GM21367 (cell line): ENCODE results near the gene EFNA4.
A peak's percentile ranks its signal among the peaks of the same experiment; 100 is the strongest.

Source experiments
- ATAC-seq: cut with Tn5 transposase; IDR thresholded peaks from one replicate; pipeline ENCODE4 v1.9.1; 2021; ENCODE audit not compliant: unreplicated experiment

The EFNA4 gene, protein sequence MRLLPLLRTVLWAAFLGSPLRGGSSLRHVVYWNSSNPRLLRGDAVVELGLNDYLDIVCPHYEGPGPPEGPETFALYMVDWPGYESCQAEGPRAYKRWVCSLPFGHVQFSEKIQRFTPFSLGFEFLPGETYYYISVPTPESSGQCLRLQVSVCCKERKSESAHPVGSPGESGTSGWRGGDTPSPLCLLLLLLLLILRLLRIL

DNA sequence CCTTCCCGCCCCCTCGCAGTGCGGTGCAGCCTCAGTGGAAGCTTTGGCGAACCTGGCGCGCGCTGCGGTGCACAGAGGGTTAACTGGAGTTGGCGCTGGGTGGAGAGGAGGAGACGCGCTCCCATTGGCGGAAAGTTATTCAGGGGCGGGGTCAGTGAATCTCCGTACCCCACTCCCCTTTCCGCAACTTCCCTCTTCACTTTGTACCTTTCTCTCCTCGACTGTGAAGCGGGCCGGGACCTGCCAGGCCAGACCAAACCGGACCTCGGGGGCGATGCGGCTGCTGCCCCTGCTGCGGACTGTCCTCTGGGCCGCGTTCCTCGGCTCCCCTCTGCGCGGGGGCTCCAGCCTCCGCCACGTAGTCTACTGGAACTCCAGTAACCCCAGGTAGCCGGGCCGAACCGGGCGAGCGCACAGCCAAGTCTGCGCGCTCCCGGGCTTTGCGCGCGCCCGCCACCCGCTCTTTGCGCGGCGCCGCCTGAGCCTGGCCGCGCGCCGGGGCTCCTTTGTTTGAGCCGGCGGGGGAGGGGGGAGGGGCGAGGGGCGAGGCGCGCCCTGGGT, at the start of gene EFNA4:
Gene EFNA4 (plus strand): TSS at position 191 of the 561 bp plus-strand sequence. CDS start 84 bp downstream, at position 275.
- peak; percentile 47 for ATAC-seq

DNA sequence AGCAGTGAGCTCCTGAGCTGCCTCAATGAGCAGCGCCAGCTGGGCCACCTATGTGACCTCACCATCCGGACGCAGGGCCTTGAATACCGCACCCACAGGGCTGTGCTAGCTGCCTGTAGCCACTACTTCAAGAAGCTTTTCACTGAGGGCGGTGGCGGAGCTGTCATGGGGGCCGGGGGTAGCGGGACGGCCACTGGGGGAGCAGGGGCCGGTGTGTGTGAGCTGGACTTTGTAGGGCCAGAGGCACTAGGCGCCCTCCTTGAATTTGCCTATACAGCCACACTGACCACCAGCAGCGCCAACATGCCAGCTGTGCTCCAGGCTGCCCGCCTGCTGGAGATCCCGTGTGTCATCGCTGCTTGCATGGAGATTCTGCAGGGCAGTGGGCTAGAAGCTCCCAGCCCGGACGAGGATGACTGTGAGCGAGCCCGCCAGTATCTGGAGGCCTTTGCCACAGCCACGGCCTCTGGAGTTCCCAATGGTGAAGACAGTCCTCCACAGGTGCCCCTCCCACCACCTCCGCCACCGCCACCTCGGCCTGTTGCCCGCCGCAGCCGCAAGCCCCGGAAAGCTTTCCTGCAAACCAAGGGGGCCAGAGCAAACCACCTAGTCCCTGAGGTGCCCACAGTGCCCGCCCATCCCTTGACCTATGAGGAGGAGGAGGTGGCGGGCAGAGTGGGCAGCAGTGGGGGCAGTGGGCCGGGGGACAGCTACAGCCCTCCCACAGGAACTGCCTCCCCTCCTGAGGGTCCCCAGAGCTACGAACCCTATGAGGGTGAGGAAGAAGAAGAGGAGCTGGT, 48.6 kb upstream of the EFNA4 start:
- ATAC-seq, result no peak

DNA sequence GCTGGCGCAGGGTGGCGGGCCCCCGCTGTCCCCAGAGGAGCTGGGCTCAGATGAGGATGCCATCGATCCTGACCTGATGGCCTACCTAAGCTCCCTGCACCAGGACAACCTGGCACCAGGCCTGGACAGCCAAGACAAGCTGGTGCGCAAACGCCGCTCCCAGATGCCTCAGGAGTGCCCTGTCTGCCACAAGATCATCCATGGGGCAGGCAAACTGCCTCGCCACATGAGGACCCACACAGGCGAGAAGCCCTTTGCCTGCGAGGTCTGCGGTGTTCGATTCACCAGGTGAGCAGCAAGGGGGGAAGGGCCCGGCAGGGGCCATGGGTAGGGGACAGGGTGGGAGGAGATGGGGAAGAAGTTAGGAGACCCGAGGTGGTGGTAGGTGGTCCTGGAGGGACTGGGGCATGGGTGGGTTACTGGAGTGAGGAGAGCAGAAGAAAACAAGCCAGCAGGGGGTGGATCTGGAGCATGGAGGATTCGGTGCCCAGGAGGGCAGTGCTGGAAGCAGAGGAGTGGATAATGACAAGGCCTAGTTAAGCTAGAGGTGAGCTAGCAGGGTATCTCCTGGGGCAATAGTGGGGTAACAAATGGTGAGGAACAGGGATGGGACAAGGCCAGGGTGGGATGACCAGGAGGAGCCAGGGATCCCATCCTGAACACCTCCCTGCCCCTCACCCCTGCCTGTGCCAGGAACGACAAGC, 47.9 kb upstream of the EFNA4 start:
- no peak for ATAC-seq

DNA sequence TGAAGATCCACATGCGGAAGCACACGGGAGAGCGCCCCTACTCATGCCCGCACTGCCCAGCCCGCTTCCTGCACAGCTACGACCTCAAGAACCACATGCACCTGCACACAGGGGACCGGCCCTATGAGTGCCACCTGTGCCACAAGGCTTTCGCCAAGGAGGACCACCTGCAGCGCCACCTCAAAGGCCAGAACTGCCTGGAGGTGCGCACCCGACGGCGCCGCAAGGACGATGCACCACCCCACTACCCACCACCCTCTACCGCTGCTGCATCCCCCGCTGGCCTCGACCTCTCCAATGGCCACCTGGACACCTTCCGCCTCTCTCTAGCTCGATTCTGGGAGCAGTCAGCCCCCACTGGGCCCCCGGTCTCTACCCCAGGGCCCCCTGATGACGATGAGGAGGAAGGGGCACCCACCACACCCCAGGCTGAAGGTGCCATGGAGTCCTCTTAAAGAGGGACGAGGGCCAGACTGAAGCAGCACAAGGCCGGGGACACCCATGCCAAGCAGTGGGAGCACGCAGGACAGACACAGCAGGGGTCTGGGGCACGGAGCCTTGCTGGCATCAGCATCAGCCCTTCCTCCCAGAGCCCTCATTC, 47.2 kb upstream of the EFNA4 start:
- no peak for ATAC-seq

DNA sequence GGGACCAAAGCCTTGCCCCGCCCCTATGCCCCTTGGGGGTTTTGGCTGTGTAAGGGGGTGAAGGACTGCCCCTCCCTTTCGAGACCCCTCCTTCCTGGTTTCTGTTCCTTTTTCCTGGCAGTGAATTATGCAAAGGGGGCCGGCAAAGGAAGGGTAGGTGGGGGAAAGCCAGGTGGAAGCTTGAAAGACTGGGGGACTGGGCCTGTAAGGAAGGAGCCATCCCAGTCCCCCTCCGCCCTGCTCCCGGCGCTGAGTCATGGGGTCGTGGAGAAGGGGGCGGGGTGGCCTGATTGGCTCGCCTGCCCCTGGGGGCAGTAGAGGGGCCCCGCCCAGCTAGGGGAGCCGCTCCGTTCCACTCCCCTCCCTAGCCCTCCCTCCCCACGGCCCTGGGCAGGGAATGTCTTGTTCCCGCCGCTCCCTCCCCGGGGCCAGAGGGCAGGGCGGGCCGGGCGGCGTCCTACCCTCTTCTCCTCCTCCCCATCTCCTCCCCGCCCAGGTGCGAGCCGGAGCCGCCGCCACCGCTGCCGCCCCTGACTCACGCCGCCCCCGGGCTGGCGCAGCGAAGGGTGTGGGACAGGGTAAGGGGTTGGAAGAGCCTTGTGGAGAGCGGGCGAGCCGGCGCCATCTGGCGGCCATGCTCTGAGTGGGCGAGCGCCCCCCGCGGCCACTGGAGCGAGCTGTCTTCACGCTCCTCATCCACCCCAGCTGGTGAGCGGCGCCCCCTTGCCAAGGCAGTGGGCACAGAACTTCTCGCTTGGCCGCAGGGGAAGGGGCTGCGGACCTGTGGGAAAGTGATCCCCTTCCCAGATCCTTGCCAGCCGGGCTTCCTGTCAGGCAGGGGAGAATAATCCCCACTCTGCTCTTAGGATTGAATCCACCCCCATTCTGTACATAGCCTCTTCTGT, 46.2 kb upstream of the EFNA4 start:
- peak; percentile 57 for ATAC-seq

DNA sequence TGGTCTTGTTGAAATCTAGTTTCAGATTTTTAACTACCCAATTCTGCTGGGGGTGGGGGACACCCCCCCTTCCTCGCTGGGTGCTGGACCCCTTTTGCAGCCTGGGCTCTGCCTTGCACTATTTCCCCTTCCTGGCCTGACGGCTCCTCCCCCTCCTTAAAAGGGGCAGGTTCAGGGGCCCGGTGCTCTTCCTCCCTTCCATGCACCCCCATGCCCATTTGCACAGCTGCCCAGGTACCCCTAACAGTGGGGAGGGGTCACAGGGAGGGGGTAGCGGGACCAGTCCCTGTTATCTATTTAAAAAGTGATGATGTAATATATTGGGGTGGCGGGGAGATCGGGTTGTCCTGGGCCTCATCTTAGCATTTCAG, 45.6 kb upstream of the EFNA4 start:
- no peak for ATAC-seq

DNA sequence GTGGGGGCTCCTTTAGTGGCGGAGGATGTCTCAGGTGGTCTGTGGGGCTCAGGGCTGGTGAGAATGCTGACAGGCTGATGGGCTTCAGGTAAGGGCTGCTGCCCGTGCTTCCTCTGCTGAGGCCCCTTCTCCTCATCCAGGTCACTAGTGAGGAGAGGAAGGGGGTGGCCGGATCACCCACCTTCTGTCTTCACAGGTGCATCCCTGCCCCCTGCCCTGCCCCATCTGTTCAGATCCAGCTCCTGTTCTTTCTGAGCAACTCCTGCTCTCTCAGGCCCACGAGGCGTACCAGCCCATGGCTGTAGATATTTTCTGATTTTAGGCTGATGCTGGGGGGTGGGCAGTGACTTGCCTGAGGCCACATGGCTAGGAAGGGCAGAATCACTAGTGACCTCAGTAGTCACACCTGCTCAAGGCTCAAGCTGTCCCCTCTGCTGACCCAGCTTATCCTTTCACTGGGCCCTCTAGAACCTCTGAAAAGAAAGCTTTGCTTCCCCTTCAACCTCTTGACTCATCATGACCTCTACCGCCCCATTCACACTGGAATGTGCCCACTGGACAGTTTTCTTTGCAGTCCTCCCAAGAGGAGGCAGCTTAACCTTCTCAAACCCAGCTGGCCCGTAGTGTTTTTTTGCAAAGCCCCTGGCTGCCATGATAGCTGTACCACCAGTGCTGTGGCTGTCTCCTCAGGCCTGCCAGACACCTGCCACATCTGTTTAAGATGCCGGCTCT, 44.8 kb upstream of the EFNA4 start:
- no peak for ATAC-seq

DNA sequence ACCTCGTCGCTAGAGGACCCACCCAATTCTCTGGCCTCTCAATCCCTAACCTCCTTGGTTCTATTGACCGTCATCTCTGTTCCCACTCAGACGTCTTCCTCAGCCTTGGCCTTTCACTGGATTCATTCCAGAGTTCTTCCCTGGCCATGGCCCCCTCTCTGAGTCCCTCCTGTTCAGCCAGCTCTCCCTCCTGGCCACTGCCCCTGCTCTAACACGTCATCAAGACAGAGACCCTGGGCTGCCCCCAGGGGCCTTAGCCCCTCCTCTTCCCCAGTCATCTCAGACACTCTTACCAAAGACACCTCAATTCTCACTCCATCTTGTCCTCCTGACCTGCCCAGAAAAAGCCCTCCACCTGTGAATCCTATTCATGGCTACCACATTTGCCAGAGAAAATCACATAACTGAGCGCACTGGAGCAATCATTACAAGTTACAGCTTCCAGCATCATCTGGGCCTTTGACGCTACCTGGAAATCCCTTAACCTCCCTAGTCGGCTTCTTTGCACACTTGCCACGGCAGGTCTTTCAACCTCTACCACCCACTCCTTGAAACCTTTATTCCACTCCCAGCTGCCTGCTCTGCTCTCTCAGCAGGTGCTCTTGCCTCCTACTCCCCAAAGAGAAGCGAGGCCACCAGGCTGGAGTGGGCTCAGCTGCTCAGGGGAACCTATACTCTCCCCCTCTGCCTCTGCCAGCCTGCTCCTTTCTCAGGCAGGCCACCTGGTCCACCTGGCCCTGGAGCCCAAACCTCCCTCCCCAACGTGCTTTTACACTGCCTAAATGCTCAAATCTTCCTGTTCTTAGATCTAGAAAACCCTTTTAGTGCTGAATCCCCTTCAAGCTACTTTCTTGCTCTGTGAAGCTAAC, 43.9 kb upstream of the EFNA4 start:
- ATAC-seq, result no peak

DNA sequence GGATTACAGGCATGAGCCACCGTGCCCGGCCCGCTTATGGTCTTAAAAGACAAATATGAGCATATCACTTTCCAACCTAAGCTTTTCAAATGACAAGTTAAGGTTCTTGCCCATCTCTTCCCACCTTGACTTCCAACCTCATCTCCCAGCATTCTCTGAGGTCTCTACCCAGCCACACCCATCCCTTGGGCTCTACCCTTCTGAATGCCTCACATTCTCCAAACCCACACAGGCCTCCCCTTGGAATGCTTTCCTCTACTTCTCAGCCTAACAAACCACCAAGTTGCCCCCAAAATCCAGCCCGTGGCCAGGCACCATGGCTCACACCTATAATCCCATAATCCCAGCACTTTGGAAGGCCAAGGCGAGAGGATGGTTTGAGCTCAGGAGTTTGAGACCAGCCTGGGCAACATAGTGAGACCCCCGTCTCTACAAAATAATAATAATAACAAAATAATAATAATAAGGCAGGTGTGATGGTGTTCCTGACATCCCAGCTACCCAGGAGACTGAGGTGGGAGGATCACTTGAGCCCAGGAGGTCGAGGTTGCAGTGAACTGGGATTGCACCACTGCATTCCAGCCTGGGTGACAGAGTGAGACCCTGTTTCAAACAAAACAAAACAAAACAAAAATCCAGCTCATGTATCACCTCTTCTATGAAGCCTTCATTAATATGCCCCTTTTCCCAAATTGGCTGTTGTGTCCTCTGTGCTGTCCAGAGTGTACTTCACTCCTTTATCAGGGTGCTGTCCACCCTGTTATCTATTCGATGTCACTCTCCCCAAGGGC, 41.2 kb upstream of the EFNA4 start:
- ATAC-seq, result no peak

DNA sequence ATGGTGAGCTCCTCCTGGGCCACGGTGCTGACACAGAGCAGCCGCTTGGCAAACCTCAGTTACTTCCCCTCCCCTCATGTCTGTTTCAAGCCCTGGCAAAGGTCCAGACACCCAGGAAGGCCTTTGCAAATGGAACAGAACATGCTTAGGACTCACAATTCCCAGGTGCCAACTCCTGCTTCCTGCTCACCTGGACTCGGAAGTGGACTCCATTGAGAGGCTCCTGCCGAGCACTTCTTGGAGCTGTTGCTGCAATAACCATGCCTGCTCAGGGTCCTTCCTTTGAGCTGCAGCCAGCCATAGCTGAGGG, 40.7 kb upstream of the EFNA4 start:
- ATAC-seq, result no peak

DNA sequence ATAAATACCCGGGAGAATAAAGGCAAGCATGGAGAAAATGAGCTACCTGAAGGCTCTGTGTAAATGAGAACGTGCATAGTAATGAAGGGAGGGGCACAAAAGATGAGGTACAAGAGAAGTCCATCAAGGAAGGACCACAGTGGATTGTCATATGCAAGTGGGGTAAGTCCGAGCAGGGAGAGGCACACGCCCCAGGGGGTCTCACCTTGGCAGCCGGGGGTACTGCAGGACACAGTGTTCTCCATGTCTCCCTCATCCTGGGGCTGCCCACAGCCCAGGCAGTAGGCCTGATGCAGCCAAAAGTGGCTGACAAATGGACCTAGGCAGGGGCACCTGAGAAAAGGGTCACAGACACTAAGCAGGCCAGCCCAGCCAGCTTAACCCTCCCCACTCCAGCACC, 39.9 kb upstream of the EFNA4 start:
- no peak for ATAC-seq

DNA sequence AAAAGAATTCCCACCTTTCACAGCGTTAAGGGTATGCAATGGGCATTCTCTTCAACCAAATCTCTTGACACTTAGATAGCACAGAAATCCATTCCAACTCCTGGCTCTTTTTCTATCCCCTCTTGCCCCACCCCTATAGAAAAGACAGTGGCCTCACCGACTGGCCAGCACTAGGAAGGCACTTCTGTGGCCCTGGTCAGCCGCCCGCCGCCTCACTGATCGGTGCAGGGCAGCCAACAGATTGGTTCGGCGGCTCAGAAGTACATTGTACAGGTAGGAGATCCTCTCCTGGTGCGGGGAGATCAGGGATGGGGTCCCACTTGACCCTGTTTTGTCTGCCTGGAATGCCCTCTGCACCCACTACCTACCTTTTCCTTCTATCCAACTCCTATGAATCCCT, 39.2 kb upstream of the EFNA4 start:
- no peak for ATAC-seq

DNA sequence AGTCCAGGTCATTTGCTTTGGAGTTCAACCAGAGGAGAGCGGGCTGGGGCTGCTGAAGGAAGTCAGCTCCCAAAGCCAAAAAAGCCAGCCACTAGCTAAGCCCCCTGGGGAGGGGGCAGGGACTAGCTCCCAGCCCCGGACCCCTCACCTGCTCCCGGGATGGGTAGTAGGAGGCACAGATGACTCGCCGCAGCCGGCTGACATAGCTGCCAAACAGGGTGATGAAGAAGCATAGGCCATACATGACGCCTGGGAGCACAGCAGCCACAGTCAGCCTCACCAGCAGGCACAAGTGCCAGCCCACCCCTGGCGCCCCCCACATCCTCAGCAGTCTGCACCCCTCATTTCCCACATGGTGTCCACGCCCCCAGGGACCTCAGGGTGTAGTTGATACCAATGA, 37.4 kb upstream of the EFNA4 start:
- no peak for ATAC-seq

DNA sequence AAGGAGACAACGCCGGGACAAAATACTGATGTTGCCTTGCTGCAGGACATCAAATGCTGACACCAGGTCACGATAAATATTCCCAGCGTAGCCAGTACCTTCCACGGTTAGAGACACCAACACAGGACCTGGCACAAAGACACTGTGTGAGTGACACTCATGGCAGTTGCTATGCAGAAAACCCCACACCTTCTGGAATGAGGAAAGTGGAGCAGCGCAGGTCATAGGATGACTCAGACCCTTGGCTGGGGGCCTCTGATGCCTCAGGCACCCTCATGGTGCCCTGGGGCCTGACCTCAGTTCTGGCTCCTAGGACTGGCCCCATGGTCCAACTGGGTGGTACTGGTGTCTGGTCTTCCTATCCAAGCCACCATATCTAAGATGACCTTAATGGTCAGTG, 37.0 kb upstream of the EFNA4 start:
- ATAC-seq, result no peak

DNA sequence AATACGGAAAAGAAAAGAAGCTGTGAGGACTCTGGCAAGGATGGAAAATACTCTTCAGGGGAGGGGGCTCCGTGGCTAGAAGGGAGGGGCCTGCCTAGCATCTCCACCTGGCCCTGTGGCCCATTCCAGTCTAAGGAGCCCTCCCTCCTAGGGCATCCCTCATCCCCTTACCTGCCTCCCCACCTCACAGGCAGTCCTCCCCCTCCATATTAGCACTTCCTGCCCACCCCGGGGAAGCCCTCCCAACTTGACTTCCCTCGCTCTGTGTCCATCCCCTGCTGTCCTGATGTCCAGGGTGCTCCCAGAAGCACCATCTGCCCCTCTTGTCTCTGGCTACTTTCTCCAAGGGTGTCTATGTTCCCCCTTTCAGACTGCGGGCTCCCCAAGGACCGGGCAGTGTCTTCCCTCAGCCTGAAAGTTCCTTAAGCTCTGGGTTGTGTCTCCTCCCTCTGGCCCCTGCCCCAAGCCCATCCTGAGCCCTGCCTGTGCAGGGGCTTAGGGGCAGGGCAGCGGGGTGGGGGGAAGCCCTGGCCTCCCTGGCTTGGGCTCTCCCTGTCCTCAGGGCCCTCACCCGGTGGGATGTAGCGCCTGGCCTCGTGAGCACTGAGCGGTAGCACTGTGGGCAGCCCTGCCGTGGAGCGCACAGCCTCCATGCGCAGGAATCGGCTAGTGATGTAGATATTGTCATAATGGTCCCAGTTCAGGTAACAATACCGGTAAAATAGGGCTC, 33.9 kb upstream of the EFNA4 start:
- ATAC-seq, result no peak

DNA sequence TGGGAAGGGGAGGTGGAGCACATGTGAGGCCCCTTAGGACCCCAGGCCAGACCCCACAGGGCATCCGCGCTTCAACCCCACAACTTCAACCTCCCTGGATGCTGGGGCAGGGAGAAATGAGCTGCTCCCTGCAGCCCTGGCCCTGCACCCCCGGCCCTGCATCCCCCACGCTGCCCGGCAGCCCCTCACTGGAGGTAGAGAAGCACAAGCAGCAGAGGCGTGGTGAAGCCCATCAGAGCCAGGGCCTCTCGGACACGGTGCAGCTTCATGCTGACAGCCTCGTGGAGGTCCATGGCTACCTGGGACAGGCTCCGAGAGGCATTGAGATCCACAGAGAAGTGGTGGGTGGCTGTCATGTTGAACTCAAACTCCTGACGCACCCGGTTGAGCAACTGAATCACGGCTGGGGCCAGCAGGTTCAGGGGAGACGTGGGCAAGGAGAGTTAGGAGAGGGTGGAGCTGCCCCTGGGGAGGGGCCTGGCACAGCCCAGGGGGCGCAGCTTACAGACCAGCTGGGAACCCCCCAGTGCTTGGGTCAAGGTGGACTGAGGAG, 33.2 kb upstream of the EFNA4 start:
- no peak for ATAC-seq

DNA sequence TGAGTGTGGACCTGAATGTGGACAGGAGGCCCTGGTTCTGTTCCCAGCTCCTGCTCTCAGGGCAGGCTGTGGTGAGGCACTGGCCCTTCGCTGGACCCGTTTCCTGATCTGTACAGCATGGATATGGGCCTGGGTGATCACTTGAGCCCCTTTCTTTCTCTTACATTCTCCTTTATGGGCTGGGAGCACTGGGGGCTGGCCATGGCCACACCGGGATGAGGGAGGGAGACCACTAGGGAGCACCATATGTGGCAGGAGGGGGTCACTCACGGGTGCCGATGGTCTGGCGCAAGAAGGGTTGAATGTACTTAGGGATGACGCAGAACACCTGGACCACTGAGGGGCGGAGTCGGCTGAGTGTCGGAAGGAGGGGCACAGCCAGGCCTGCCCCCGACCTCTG, 32.6 kb upstream of the EFNA4 start:
- ATAC-seq, result no peak
